Breast epithelium (tissue), 4 donors: Measurements from ENCODE around the gene APEX2. TPM values are rescaled to one million over a fixed set of nuclear protein-coding genes. Genes with fewer than 3 reads are reported as not detected.
A peak's percentile ranks its signal among the peaks of the same experiment; 100 is the strongest.

Source experiments
- DNase-seq, 2 donors: peaks; one replicate each; pipeline ENCODE4 v3.0.0-alpha.2; 2019; ENCODE audit warnings: low spot score in 2 of 2
- H3K27ac ChIP-seq, 2 donors: fragments of 200-600 bp; sonication (generic) in 1 of 2; one replicate each; pipeline ENCODE4 v1.5.1; 2016 to 2019; ENCODE audit warnings: mild to moderate bottlenecking in 1 of 2
- H3K27me3 ChIP-seq, 2 donors: fragments of 200-600 bp; sonication (generic) in 1 of 2; one replicate each; pipeline versions ENCODE4 v1.5.1 to v1.6.0; 2017 to 2019; ENCODE audit warnings: control low read depth in 1 of 2, mild to moderate bottlenecking in 1 of 2
- H3K36me3 ChIP-seq: fragments of 200-600 bp; one replicate; pipeline ENCODE4 v1.5.1; 2019
- H3K4me1 ChIP-seq, 2 donors: fragments of 200-600 bp; sonication (generic); one replicate each; pipeline ENCODE4 v1.5.1; 2016 to 2019; ENCODE audit warnings: control low read depth in 1 of 2
- H3K4me3 ChIP-seq, 3 donors: fragments of 200-600 bp; sonication (generic); 1 replicate in 2 of 3; 2 replicates in 1 of 3; pipeline ENCODE4 v1.5.1; 2016 to 2019; ENCODE audit warnings: mild to moderate bottlenecking in 3 of 3, moderate library complexity in 2 of 3
- H3K9me3 ChIP-seq, 2 donors: fragments of 200-600 bp; sonication (generic) in 1 of 2; one replicate each; pipeline ENCODE4 v1.5.1; 2016 to 2019; ENCODE audit warnings: control low read depth in 1 of 2
- POLR2A ChIP-seq: fragments of 450-650 bp; IDR thresholded peaks from one replicate; pipeline ENCODE4 v1.6.1; 2016; ENCODE audit warnings: antibody characterized with exemption, mild to moderate bottlenecking, moderate library complexity
- POLR2AphosphoS5 ChIP-seq, 3 donors: sonication (generic); formaldehyde crosslinking; IDR thresholded peaks; one replicate each; pipeline ENCODE4 v1.6.1; 2017; ENCODE audit warnings: antibody characterized with exemption in 3 of 3
- intact Hi-C: fragments of 100-400 bp; cut with DNase I; formaldehyde crosslinking; loops from one replicate; pipeline ENCODE4 v1.15.1; 2023; ENCODE audit warnings: low total_unique reads
- total RNA-seq, 3 donors: library from RNA; depleted of rRNA; stranded (reverse); fragments of >200 nt; gene quantifications; one replicate each; pipeline ENCODE4 v1.1.0, GENCODE V29; 2016
- TF ChIP-seq, protein P1 (sequence below), 3 donors: fragments of 450-650 bp; IDR thresholded peaks; one replicate each; pipeline ENCODE4 v1.5.1; 2016 to 2017; ENCODE audit warnings: antibody characterized with exemption in 3 of 3, mild to moderate bottlenecking in 3 of 3, moderate library complexity in 3 of 3

Gene APEX2
- total RNA-seq, 3 donors from 2014 or later: 6.7 to 13.2 (median 10.8) TPM

DNA sequence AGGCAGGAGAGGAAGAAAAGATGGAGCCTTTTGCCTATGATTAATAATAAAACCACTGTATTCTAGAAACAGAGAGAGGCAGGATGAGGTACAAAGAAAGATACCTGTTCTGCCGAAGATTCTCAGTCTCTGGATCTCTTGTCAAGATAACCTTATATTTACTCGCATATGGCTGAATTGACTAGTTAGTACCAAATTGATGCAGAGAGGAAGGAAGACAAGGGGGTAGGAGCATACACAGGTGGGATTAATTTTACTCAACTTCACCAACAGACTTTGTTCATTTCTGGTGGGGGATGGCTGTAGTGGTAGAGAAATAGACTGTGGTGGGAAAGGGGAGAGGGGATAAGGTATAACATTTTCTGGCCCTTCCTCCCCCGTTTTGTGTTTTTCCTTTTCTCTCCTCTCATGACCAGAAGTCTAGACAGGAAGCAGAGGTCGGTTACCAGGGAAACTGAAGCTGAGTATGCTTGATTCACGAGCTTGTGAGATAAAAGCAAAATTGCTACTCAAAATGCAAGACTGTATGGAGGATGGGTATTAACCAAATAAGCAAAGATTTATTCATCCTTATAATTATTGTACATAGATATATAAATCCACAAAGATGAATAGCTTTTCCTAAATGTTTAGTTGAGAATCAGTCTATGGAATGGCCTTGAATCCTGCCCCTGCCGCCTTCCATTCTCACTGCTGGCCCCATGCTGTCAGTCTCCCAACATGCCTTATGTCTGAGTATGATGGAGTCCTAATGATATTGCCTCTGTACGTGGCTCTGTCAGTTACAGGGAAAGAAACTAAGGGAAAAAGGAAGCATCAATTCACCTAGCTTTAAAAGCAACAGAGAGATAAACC lies 56.9 kb downstream of the APEX2 start:
- DNase-seq: no peak
- Histone ChIP-seq H3K4me3 (peak overlapping the region in 1 of 3 donors; percentile 4), H3K36me3 (no peaks in the 10 kb centered on the region), H3K9me3 (peaks cover 0 to 5% of the 10 kb centered on the region in 2 donors), H3K27me3 (peaks cover 0 to 33% of the 10 kb centered on the region in 2 donors), H3K27ac (no peak overlapping the region), H3K4me1 (no peaks in the 10 kb centered on the region)
- intact Hi-C loops: no loop called here
- TF ChIP-seq POLR2AphosphoS5 (IDR thresholded peaks at IDR 0.05) (no peak), POLR2A (no peak)
- TF ChIP-seq, protein P1, sequence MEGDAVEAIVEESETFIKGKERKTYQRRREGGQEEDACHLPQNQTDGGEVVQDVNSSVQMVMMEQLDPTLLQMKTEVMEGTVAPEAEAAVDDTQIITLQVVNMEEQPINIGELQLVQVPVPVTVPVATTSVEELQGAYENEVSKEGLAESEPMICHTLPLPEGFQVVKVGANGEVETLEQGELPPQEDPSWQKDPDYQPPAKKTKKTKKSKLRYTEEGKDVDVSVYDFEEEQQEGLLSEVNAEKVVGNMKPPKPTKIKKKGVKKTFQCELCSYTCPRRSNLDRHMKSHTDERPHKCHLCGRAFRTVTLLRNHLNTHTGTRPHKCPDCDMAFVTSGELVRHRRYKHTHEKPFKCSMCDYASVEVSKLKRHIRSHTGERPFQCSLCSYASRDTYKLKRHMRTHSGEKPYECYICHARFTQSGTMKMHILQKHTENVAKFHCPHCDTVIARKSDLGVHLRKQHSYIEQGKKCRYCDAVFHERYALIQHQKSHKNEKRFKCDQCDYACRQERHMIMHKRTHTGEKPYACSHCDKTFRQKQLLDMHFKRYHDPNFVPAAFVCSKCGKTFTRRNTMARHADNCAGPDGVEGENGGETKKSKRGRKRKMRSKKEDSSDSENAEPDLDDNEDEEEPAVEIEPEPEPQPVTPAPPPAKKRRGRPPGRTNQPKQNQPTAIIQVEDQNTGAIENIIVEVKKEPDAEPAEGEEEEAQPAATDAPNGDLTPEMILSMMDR (IDR thresholded peaks at IDR 0.05): no peak

DNA sequence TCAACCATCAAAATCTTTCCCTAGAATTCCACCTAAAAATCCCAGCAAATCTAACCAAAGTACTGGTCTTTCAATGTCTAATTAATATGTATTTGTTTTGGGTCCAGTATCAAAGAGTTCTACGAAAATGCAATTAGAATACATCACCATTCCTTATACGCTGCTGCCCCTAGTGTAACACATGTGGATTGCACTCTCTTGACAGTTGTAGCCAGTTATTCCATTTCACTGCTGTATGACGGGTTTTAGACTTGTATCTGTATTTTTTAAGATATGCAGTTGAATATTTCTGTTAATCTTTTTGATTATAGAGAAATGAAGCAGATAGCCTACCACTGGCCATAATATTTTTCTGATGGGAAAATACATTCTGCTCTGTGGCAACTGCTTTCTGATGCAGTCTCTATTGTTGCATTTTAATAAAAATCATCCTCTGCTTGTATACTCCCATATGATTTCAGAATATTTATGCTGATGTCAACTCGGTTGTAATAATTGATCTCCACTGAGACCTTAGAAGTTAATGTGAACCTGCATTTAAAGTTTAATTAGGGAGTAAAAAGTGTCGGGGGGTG lies 57.6 kb downstream of the APEX2 start:
- no peaks in the 10 kb centered on the region for H3K4me1 ChIP-seq
- TF ChIP-seq POLR2A: no peak
- TF ChIP-seq, protein P1 (IDR thresholded peaks at IDR 0.05): peak in 2 of 3 donors; percentile 61
- H3K9me3 ChIP-seq: no peaks in the 10 kb centered on the region
- H3K36me3 ChIP-seq: no peaks in the 10 kb centered on the region
- H3K27me3 ChIP-seq: peaks cover 0 to 33% of the 10 kb centered on the region in 2 donors
- intact Hi-C loops: no loop called here
- H3K4me3 ChIP-seq: peak overlapping the region in 1 of 3 donors; percentile 4
- no peak overlapping the region for H3K27ac ChIP-seq
- DNase-seq: no peak

Other genes with a start within 250 kb of the APEX2 start
- gene ITIH6, start 202.1 kb upstream of the APEX2 start, total RNA-seq: 1 to 10 TPM in 2 of 3 donors, not detected in 1; 1.3 to 2.3 TPM
- gene MAGED2, start 192.6 kb upstream of the APEX2 start, total RNA-seq: 100 to 1,000 TPM; 109 to 516 (median 307) TPM
- gene TRO, start 79.5 kb upstream of the APEX2 start, total RNA-seq: 10 to 100 TPM in 2 of 3 donors, 1 to 10 TPM in 1; 5.0 to 22.0 (median 14.8) TPM
- gene PFKFB1, start 6.2 kb upstream of the APEX2 start, total RNA-seq: 10 to 100 TPM in 1 of 3 donors, 1 to 10 TPM in 2; 2.6 to 18.7 (median 3.1) TPM
- gene ALAS2, start 30.6 kb downstream of the APEX2 start, total RNA-seq: 1 to 10 TPM in 2 of 3 donors, not detected in 1; 1.1 to 1.3 TPM
- gene PAGE2B, start 74.7 kb downstream of the APEX2 start, total RNA-seq: not detected
- gene PAGE2, start 88.7 kb downstream of the APEX2 start, total RNA-seq: not detected
- not detected for gene PAGE5, start 220.0 kb downstream of the APEX2 start, total RNA-seq